Endothelial cell (in vitro differentiated cells): ENCODE measurements around the gene ACTR2. TPM values are rescaled to one million over a fixed set of nuclear protein-coding genes. Genes with fewer than 3 reads are reported as not detected.
A peak's percentile ranks its signal among the peaks of the same experiment; 100 is the strongest.
"Not testable (repeated sequence)": the region's sequence is repeated elsewhere in the genome, so short reads cannot be mapped to it uniquely, and the experiment has no call there.

Experiments used
- DNase-seq: peaks from one replicate; pipeline ENCODE4 v3.0.0; 2021; ENCODE audit warnings: low spot score
- H3K27ac Mint-ChIP-seq: one replicate; pipeline ENCODE4 v1.8.0; 2021; ENCODE audit warnings: mixed read lengths, inconsistent platforms; ENCODE audit not compliant: unreplicated experiment
- H3K27me3 Mint-ChIP-seq: one replicate; pipeline ENCODE4 v1.8.0; 2021; ENCODE audit warnings: mild to moderate bottlenecking, moderate library complexity, mixed read lengths, inconsistent platforms; ENCODE audit not compliant: unreplicated experiment
- H3K36me3 Mint-ChIP-seq: one replicate; pipeline ENCODE4 v1.8.0; 2021; ENCODE audit warnings: mild to moderate bottlenecking, low read depth, mixed read lengths, inconsistent platforms; ENCODE audit not compliant: unreplicated experiment
- H3K4me1 Mint-ChIP-seq: one replicate; pipeline ENCODE4 v1.8.0; 2021; ENCODE audit warnings: mild to moderate bottlenecking, mixed read lengths, inconsistent platforms; ENCODE audit not compliant: unreplicated experiment
- H3K4me3 Mint-ChIP-seq: one replicate; pipeline ENCODE4 v1.8.0; 2021; ENCODE audit warnings: mild to moderate bottlenecking, mixed read lengths, inconsistent platforms; ENCODE audit not compliant: unreplicated experiment
- H3K9me3 Mint-ChIP-seq: one replicate; pipeline ENCODE4 v1.8.0; 2021; ENCODE audit warnings: mixed read lengths, inconsistent platforms; ENCODE audit not compliant: unreplicated experiment
- CTCF ChIP-seq: fragments of 200-600 bp; sonication (generic); IDR thresholded peaks from one replicate; pipeline ENCODE4 v1.5.0; 2021; ENCODE audit warnings: antibody characterized with exemption; ENCODE audit not compliant: unreplicated experiment
- total RNA-seq: library from RNA; stranded (reverse); fragmentation: NEBNext Ultra II Directional; extraction: Animal tissue kit (Norgen Biotek cat#: 25700); gene quantifications from one replicate; pipeline ENCODE4 v1.2.1, GENCODE V29; 2021; ENCODE audit not compliant: unreplicated experiment

The ACTR2 gene
- total RNA-seq, 1 donor from 2014 or later = 389 TPM

GRCh38 chr2:65240657-65241056 lies 13.0 kb downstream of the ACTR2 start:
- H3K36me3 Mint-ChIP-seq = no peaks in the 10 kb centered on the region
- no peaks in the 10 kb centered on the region for H3K4me1 Mint-ChIP-seq

GRCh38 chr2:65244452-65244851 lies 16.8 kb downstream of the ACTR2 start:
- DNase-seq, H3K4me3 Mint-ChIP-seq, H3K9me3 Mint-ChIP-seq, H3K27ac Mint-ChIP-seq, H3K4me1 Mint-ChIP-seq, H3K36me3 Mint-ChIP-seq, H3K27me3 Mint-ChIP-seq: not testable (repeated sequence)

More at GRCh38 chr2:65240657-65241056, 13.0 kb downstream of the ACTR2 start:
- no peak overlapping the region for H3K27ac Mint-ChIP-seq
- no peak for TF ChIP-seq CTCF
- no peak for DNase-seq
- no peaks in the 10 kb centered on the region for H3K9me3 Mint-ChIP-seq
- no peaks in the 10 kb centered on the region for H3K27me3 Mint-ChIP-seq
- H3K4me3 Mint-ChIP-seq = no peak overlapping the region

- peaks cover 14% of the 10 kb centered on the region for H3K36me3 Mint-ChIP-seq
- H3K9me3 Mint-ChIP-seq = no peaks in the 10 kb centered on the region
- no peak for TF ChIP-seq CTCF
- no peak for DNase-seq
- H3K4me1 Mint-ChIP-seq = no peaks in the 10 kb centered on the region
- H3K27ac Mint-ChIP-seq = no peak overlapping the region
- H3K4me3 Mint-ChIP-seq = no peak overlapping the region
- H3K27me3 Mint-ChIP-seq = peaks cover 1% of the 10 kb centered on the region
Measured at GRCh38 chr2:65252640-65253039, 25.0 kb downstream of the ACTR2 start.

- no peaks in the 10 kb centered on the region for H3K9me3 Mint-ChIP-seq
- H3K4me3 Mint-ChIP-seq = no peak overlapping the region
- TF ChIP-seq CTCF = no peak
- peaks cover 6% of the 10 kb centered on the region for H3K36me3 Mint-ChIP-seq
- no peak for DNase-seq
- H3K27me3 Mint-ChIP-seq = no peaks in the 10 kb centered on the region
- H3K4me1 Mint-ChIP-seq = no peaks in the 10 kb centered on the region
- H3K27ac Mint-ChIP-seq = no peak overlapping the region
Measured at GRCh38 chr2:65255356-65255755, 27.7 kb downstream of the ACTR2 start.

GRCh38 chr2:65256054-65256453 lies 28.4 kb downstream of the ACTR2 start:
- DNase-seq = no peak
- H3K9me3 Mint-ChIP-seq = no peaks in the 10 kb centered on the region
- no peak overlapping the region for H3K27ac Mint-ChIP-seq
- H3K4me1 Mint-ChIP-seq = no peaks in the 10 kb centered on the region
- H3K36me3 Mint-ChIP-seq = peaks cover 6% of the 10 kb centered on the region
- no peaks in the 10 kb centered on the region for H3K27me3 Mint-ChIP-seq
- TF ChIP-seq CTCF = no peak
- no peak overlapping the region for H3K4me3 Mint-ChIP-seq

GRCh38 chr2:65257866-65258265 lies 30.2 kb downstream of the ACTR2 start:
- not testable (repeated sequence) for H3K27me3 Mint-ChIP-seq, H3K36me3 Mint-ChIP-seq, DNase-seq, H3K9me3 Mint-ChIP-seq, H3K4me3 Mint-ChIP-seq, H3K4me1 Mint-ChIP-seq
- peak overlapping the region; percentile 38 for H3K27ac Mint-ChIP-seq
